WTC11 (cell line): Measurements from ENCODE around the gene KRCC1. TPM values are rescaled to one million over a fixed set of nuclear protein-coding genes. Genes with fewer than 3 reads are reported as not detected.

ENCODE experiments used
- ATAC-seq: fragments of 200-7000 bp; cut with Tn5 transposase; 2 replicates; pipeline ENCODE4 v1.10.0; 2021; ENCODE audit warnings: mild to moderate bottlenecking, moderate library complexity
- CTCF ChIA-PET: fragments of 300-600 bp; sonication (Branson Sonifier 250); formaldehyde crosslinking; loops from one replicate; lab custom pipeline; 2021; ENCODE audit warnings: antibody characterized with exemption; lab: Charles Lee
- POLR2A ChIA-PET: fragments of 350-600 bp; sonication (Branson Sonifier 250); formaldehyde crosslinking; loops from one replicate; lab custom pipeline; 2021; ENCODE audit warnings: antibody characterized with exemption; lab: Charles Lee
- DNase-seq: peaks from one replicate; pipeline ENCODE4 v3.0.0; 2021; ENCODE audit warnings: low spot score
- H3K27ac Mint-ChIP-seq: 2 replicates; pipeline ENCODE4 v1.8.0; 2021; ENCODE audit warnings: mixed read lengths
- H3K27me3 Mint-ChIP-seq: 2 replicates; pipeline ENCODE4 v1.8.0; 2021; ENCODE audit warnings: low read depth, mild to moderate bottlenecking, moderate library complexity, mixed read lengths
- H3K36me3 Mint-ChIP-seq: 2 replicates; pipeline ENCODE4 v1.8.0; 2021; ENCODE audit warnings: mixed read lengths
- H3K4me1 Mint-ChIP-seq: 2 replicates; pipeline ENCODE4 v1.8.0; 2022; ENCODE audit warnings: mixed read lengths
- H3K4me3 Mint-ChIP-seq: 2 replicates; pipeline ENCODE4 v1.8.0; 2021; ENCODE audit warnings: mild to moderate bottlenecking, moderate library complexity, mixed read lengths
- H3K9me3 Mint-ChIP-seq: 2 replicates; pipeline ENCODE4 v1.8.0; 2021; ENCODE audit warnings: mixed read lengths
- CREB1 ChIP-seq: sonication (generic); formaldehyde crosslinking; IDR thresholded peaks from 2 replicates; pipeline ENCODE4 v1.8.0; 2023; ENCODE audit warnings: mild to moderate bottlenecking, missing genetic modification reagents
- ELF4 ChIP-seq: sonication (generic); formaldehyde crosslinking; IDR thresholded peaks from 2 replicates; pipeline ENCODE4 v1.8.1; 2022; ENCODE audit warnings: low read depth, mild to moderate bottlenecking, moderate library complexity, missing genetic modification reagents
- FOXP1 ChIP-seq: sonication (generic); formaldehyde crosslinking; IDR thresholded peaks from 2 replicates; pipeline ENCODE4 v1.8.0; 2022; ENCODE audit warnings: missing genetic modification reagents, mild to moderate bottlenecking, moderate library complexity, borderline replicate concordance
- GABPB1 ChIP-seq: sonication (generic); formaldehyde crosslinking; IDR thresholded peaks from 2 replicates; pipeline ENCODE4 v1.8.1; 2023; ENCODE audit warnings: mild to moderate bottlenecking, missing genetic modification reagents
- JUN ChIP-seq: sonication (generic); formaldehyde crosslinking; IDR thresholded peaks from 2 replicates; pipeline ENCODE4 v1.8.0; 2023; ENCODE audit warnings: mild to moderate bottlenecking, missing genetic modification reagents
- KAT7 ChIP-seq: sonication (generic); formaldehyde crosslinking; IDR thresholded peaks from 2 replicates; pipeline ENCODE4 v1.8.1; 2023; ENCODE audit warnings: missing genetic modification reagents, mild to moderate bottlenecking, borderline replicate concordance
- NFYB ChIP-seq: sonication (generic); formaldehyde crosslinking; conservative IDR thresholded peaks from 2 replicates; pipeline ENCODE4 v1.8.0; 2022; ENCODE audit warnings: low read depth, missing genetic modification reagents
- NR3C1 ChIP-seq: sonication (generic); formaldehyde crosslinking; conservative IDR thresholded peaks from 2 replicates; pipeline ENCODE4 v1.8.1; 2023; ENCODE audit warnings: low read depth, mild to moderate bottlenecking, missing genetic modification reagents
- OVOL2 ChIP-seq: fragments of 250-450 bp; sonication (Bioruptor Pico); IDR thresholded peaks from 2 replicates; pipeline ENCODE4 v1.9.0; 2021; ENCODE audit warnings: mild to moderate bottlenecking, borderline replicate concordance
- ZNF263 ChIP-seq: sonication (generic); formaldehyde crosslinking; IDR thresholded peaks from 2 replicates; pipeline ENCODE4 v1.8.1; 2022; ENCODE audit warnings: low read depth, mild to moderate bottlenecking, moderate library complexity, missing genetic modification reagents
- total RNA-seq: library from RNA; stranded (reverse); gene quantifications from 3 replicates; pipeline ENCODE4 v1.2.3, GENCODE V29; 2021
- TF ChIP-seq, protein P1 (sequence below): fragments of 250-450 bp; sonication (Bioruptor Pico); conservative IDR thresholded peaks from 2 replicates; pipeline ENCODE4 v1.9.0; 2021; ENCODE audit warnings: mild to moderate bottlenecking
- TF ChIP-seq, protein P2 (sequence below): sonication (generic); formaldehyde crosslinking; IDR thresholded peaks from 2 replicates; pipeline ENCODE4 v1.8.1; 2023; ENCODE audit warnings: mild to moderate bottlenecking, missing genetic modification reagents, borderline replicate concordance
- TF ChIP-seq, protein P3 (sequence below): sonication (generic); formaldehyde crosslinking; IDR thresholded peaks from 2 replicates; pipeline ENCODE4 v1.8.1; 2022; ENCODE audit warnings: low read depth, mild to moderate bottlenecking, moderate library complexity, missing genetic modification reagents, borderline replicate concordance
- TF ChIP-seq, protein P4 (sequence below): fragments of 250-450 bp; sonication (Bioruptor Pico); IDR thresholded peaks from 2 replicates; pipeline ENCODE4 v1.8.0; 2021; ENCODE audit warnings: mild to moderate bottlenecking
- TF ChIP-seq, protein P5 (sequence below): sonication (generic); formaldehyde crosslinking; IDR thresholded peaks from 2 replicates; pipeline ENCODE4 v1.8.0; 2022; ENCODE audit warnings: missing genetic modification reagents

Gene KRCC1
- total RNA-seq, 1 experiment from 2014 or later = 7.6 TPM

DNA sequence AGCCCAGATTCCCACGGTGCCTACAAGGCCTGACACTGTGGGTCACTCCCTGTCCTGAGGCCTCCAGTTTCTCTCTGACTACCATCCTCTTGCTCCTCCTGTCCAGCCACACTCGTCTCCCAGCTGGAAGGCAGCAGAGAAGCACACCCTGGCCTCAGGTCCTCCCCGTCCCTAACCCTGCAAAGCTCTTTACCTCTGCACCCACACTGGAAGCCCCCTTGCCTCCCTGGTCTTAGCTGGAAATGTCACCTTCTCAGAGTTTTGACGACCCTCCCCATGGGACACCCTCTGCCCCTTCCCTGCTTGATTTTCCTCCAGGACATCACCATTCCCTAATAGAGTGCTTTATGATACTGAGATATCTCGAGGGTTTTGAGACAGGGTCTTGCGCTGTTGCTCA is 49.8 kb downstream of the KRCC1 start:
- no peak for DNase-seq

DNA sequence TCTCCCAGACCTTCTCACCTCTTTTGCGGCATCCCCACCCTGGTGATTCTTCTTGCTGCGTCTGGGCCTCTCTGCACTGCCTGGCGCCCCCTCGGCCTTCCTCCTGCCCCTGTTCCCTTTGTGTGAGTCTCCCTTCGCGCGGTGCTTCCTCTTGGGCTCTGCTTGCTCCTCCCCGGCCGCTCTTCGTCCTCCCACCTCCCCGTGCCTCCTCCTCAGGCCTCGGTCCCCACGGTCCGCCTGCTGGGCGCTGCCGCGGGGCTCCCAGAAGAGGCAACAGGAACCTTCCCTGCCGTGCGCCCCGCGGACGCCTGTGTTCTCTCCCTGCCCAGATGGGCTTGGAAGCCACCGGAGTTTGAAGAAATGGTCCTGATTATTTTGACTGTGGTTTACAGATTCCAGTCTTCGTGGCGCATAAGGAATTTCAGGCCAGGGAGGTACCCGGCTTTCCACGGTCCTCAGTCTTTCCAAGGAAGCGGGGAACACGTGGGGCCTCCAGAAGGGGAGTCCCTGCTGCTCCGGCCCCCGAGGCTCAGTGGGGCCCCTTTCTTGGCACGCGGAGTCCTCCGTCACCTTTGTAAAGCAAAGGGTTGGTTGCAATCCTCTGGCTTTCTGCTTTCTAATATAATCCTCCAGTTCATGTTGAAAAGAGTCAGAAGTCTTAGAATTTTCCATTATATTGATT is 52.4 kb downstream of the KRCC1 start:
- ChIA-PET POLR2A (no interaction called here), CTCF (interaction anchor here (1.8 kb wide), 1 partner anchor 13 kb away, joined by 7 read pairs; the partner anchor contains the start of gene RNU2-63P)
- H3K27ac Mint-ChIP-seq = no peak overlapping the region
- no peaks in the 10 kb centered on the region for H3K36me3 Mint-ChIP-seq
- H3K4me1 Mint-ChIP-seq = peaks cover 27% of the 10 kb centered on the region
- H3K4me3 Mint-ChIP-seq = peak overlapping the region; percentile 41
- no peaks in the 10 kb centered on the region for H3K27me3 Mint-ChIP-seq
- peak; percentile 57 for DNase-seq
- TF ChIP-seq FOXP1 (CRISPR knock-in tag) = peak; percentile 71; the same call in 1 of the 2 replicates
- TF ChIP-seq, protein P1, sequence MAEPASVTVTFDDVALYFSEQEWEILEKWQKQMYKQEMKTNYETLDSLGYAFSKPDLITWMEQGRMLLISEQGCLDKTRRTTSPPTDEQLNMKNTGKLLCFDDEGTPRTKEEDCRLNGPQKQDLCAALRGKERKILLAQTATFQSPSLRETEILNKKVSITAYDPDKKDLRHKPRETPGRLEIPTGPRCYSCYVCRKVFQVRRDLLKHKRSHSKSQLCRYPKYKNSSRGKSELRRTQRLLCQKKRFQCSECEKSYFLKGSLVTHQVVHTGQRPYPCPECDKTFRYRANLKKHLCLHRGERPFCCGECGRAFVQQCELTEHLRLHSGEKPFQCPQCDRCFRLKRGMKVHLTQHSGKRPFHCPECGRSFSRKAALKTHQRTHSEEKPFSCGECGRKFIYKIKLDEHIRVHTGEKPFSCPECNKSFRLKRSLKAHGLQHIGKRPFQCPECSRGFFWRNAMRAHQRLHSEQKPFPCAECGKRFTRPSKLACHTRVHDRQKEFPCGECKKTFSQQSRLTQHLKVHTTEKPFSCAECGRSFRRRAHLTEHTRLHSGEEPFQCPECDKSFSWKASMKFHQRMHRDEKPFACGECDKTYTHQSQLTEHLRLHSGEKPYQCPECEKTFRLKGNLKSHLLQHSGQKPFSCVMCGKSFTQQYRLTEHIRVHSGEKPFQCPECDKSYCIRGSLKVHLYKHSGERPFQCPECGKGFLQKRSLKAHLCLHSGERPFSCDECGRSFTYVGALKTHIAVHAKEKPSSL (CRISPR knock-in tag) = no peak
- TF ChIP-seq, protein P2, sequence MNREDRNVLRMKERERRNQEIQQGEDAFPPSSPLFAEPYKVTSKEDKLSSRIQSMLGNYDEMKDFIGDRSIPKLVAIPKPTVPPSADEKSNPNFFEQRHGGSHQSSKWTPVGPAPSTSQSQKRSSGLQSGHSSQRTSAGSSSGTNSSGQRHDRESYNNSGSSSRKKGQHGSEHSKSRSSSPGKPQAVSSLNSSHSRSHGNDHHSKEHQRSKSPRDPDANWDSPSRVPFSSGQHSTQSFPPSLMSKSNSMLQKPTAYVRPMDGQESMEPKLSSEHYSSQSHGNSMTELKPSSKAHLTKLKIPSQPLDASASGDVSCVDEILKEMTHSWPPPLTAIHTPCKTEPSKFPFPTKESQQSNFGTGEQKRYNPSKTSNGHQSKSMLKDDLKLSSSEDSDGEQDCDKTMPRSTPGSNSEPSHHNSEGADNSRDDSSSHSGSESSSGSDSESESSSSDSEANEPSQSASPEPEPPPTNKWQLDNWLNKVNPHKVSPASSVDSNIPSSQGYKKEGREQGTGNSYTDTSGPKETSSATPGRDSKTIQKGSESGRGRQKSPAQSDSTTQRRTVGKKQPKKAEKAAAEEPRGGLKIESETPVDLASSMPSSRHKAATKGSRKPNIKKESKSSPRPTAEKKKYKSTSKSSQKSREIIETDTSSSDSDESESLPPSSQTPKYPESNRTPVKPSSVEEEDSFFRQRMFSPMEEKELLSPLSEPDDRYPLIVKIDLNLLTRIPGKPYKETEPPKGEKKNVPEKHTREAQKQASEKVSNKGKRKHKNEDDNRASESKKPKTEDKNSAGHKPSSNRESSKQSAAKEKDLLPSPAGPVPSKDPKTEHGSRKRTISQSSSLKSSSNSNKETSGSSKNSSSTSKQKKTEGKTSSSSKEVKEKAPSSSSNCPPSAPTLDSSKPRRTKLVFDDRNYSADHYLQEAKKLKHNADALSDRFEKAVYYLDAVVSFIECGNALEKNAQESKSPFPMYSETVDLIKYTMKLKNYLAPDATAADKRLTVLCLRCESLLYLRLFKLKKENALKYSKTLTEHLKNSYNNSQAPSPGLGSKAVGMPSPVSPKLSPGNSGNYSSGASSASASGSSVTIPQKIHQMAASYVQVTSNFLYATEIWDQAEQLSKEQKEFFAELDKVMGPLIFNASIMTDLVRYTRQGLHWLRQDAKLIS (CRISPR knock-in tag) = no peak
- no peak for TF ChIP-seq CREB1 (CRISPR knock-in tag)
- TF ChIP-seq ZNF263 (CRISPR knock-in tag) = peak; percentile 99
- no peak for TF ChIP-seq KAT7 (CRISPR knock-in tag)
- no peak for TF ChIP-seq OVOL2 (CRISPR knock-in tag)
- H3K9me3 Mint-ChIP-seq = no peaks in the 10 kb centered on the region
- ATAC-seq = peak; percentile 61

More for the DNA sequence above, 49.8 kb downstream of the KRCC1 start:
- CTCF ChIA-PET = interaction anchor here (2.1 kb wide), 1 partner anchor 55 kb away, joined by 7 read pairs; no protein-coding TSS in a partner anchor
- Mint-ChIP-seq H3K27me3 (no peaks in the 10 kb centered on the region), H3K36me3 (no peaks in the 10 kb centered on the region), H3K4me3 (no peak overlapping the region), H3K4me1 (peaks cover 33% of the 10 kb centered on the region), H3K9me3 (no peaks in the 10 kb centered on the region), H3K27ac (no peak overlapping the region)
- TF ChIP-seq NR3C1 (CRISPR knock-in tag) (no peak), ELF4 (CRISPR knock-in tag) (no peak)
- TF ChIP-seq, protein P3, sequence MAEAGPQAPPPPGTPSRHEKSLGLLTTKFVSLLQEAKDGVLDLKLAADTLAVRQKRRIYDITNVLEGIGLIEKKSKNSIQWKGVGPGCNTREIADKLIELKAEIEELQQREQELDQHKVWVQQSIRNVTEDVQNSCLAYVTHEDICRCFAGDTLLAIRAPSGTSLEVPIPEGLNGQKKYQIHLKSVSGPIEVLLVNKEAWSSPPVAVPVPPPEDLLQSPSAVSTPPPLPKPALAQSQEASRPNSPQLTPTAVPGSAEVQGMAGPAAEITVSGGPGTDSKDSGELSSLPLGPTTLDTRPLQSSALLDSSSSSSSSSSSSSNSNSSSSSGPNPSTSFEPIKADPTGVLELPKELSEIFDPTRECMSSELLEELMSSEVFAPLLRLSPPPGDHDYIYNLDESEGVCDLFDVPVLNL (CRISPR knock-in tag) = no peak
- TF ChIP-seq, protein P4, sequence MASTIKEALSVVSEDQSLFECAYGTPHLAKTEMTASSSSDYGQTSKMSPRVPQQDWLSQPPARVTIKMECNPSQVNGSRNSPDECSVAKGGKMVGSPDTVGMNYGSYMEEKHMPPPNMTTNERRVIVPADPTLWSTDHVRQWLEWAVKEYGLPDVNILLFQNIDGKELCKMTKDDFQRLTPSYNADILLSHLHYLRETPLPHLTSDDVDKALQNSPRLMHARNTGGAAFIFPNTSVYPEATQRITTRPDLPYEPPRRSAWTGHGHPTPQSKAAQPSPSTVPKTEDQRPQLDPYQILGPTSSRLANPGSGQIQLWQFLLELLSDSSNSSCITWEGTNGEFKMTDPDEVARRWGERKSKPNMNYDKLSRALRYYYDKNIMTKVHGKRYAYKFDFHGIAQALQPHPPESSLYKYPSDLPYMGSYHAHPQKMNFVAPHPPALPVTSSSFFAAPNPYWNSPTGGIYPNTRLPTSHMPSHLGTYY = no peak
- POLR2A ChIA-PET = no interaction called here
- no peak for ATAC-seq

DNA sequence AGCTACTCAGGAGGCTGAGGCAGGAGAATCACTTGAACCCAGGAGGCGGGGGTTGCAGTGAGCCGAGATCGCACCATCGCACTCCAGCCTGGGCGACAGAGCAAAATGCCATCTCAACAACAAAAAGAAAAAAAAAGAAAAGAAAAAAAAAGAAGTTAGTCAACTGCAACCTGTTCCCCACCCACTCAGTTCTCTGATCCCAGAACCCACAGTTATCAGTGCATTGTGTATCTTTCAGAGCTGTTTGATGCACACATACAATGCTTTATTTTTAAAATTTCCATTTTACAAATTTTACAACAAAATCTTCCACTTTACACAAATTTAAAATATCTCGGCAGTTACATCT is 53.2 kb downstream of the KRCC1 start:
- H3K27me3 Mint-ChIP-seq = no peaks in the 10 kb centered on the region
- CTCF ChIA-PET = interaction anchor here (0.6 to 1.8 kb wide), 10 partner anchors 8 to 388 kb away, joined by 3 to 14 read pairs (median 5); partner anchors contain the start of gene RNU2-63P
- POLR2A ChIA-PET = interaction anchor here (0.6 kb wide), 1 partner anchor 373 kb away, joined by 3 read pairs; no protein-coding TSS in a partner anchor
- no peak for TF ChIP-seq JUN (CRISPR knock-in tag)
- no peak for TF ChIP-seq GABPB1 (CRISPR knock-in tag)
- TF ChIP-seq, protein P5, sequence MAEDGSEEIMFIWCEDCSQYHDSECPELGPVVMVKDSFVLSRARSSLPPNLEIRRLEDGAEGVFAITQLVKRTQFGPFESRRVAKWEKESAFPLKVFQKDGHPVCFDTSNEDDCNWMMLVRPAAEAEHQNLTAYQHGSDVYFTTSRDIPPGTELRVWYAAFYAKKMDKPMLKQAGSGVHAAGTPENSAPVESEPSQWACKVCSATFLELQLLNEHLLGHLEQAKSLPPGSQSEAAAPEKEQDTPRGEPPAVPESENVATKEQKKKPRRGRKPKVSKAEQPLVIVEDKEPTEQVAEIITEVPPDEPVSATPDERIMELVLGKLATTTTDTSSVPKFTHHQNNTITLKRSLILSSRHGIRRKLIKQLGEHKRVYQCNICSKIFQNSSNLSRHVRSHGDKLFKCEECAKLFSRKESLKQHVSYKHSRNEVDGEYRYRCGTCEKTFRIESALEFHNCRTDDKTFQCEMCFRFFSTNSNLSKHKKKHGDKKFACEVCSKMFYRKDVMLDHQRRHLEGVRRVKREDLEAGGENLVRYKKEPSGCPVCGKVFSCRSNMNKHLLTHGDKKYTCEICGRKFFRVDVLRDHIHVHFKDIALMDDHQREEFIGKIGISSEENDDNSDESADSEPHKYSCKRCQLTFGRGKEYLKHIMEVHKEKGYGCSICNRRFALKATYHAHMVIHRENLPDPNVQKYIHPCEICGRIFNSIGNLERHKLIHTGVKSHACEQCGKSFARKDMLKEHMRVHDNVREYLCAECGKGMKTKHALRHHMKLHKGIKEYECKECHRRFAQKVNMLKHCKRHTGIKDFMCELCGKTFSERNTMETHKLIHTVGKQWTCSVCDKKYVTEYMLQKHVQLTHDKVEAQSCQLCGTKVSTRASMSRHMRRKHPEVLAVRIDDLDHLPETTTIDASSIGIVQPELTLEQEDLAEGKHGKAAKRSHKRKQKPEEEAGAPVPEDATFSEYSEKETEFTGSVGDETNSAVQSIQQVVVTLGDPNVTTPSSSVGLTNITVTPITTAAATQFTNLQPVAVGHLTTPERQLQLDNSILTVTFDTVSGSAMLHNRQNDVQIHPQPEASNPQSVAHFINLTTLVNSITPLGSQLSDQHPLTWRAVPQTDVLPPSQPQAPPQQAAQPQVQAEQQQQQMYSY (CRISPR knock-in tag) = no peak
- TF ChIP-seq, protein P1 (CRISPR knock-in tag) = no peak
- TF ChIP-seq NFYB (CRISPR knock-in tag) = no peak

More for the DNA sequence above, 53.2 kb downstream of the KRCC1 start:
- ATAC-seq = no peak
- H3K36me3 Mint-ChIP-seq = no peaks in the 10 kb centered on the region
- no peak for DNase-seq
- H3K4me3 Mint-ChIP-seq = no peak overlapping the region
- H3K27ac Mint-ChIP-seq = no peak overlapping the region
- H3K9me3 Mint-ChIP-seq = no peaks in the 10 kb centered on the region
- H3K4me1 Mint-ChIP-seq = peaks cover 27% of the 10 kb centered on the region
